Astrocyte (in vitro differentiated cells and primary cell): ENCODE results near the gene ATG4D.

Source experiments
- EZH2 ChIP-seq: IDR thresholded peaks from 2 replicates; pipeline ENCODE4 v1.6.1; 2012; ENCODE audit warnings: mild to moderate bottlenecking, low read length, inconsistent platforms; ENCODE audit not compliant: insufficient read depth
- TF ChIP-seq, protein P1 (sequence below): IDR thresholded peaks from 2 replicates; pipeline ENCODE4 v1.5.1; 2011; ENCODE audit warnings: low read depth, mild to moderate bottlenecking, inconsistent platforms, low read length, moderate library complexity; ENCODE audit not compliant: insufficient read depth

DNA sequence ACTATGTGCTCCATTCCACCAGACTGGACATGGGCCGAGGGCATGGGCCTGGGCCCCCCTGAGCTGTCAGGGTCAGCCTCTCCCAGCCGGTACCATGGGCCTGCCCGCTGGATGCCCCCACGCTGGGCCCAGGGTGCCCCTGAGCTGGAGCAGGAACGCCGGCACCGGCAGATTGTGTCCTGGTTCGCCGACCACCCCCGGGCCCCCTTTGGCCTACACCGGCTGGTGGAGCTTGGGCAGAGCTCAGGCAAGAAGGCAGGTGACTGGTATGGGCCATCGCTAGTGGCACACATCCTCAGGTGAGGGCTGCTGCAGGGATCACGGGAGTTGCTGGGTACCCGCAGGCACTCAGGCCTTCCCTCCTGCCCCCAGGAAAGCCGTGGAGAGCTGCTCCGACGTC is 3.1 kb downstream of the ATG4D start:
- TF ChIP-seq, protein P1, sequence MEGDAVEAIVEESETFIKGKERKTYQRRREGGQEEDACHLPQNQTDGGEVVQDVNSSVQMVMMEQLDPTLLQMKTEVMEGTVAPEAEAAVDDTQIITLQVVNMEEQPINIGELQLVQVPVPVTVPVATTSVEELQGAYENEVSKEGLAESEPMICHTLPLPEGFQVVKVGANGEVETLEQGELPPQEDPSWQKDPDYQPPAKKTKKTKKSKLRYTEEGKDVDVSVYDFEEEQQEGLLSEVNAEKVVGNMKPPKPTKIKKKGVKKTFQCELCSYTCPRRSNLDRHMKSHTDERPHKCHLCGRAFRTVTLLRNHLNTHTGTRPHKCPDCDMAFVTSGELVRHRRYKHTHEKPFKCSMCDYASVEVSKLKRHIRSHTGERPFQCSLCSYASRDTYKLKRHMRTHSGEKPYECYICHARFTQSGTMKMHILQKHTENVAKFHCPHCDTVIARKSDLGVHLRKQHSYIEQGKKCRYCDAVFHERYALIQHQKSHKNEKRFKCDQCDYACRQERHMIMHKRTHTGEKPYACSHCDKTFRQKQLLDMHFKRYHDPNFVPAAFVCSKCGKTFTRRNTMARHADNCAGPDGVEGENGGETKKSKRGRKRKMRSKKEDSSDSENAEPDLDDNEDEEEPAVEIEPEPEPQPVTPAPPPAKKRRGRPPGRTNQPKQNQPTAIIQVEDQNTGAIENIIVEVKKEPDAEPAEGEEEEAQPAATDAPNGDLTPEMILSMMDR: no peak
- no peak for TF ChIP-seq EZH2
